ES-I3 (cell line): ENCODE results near the gene MED9.

ENCODE experiments used
- H3K36me3 ChIP-seq: 2 replicates; pipeline ENCODE4 v1.6.1; 2013; ENCODE audit warnings: mild to moderate bottlenecking, low read length, control low read depth, moderate library complexity; ENCODE audit not compliant: insufficient read depth
- H3K4me1 ChIP-seq: 2 replicates; pipeline ENCODE4 v1.6.1; 2013; ENCODE audit warnings: mild to moderate bottlenecking, control low read depth, low read length; ENCODE audit not compliant: insufficient read depth
- H3K9ac ChIP-seq: 2 replicates; pipeline ENCODE4 v1.6.1; 2013; ENCODE audit warnings: low read depth, mild to moderate bottlenecking, low read length, moderate library complexity
- H3K9me3 ChIP-seq: 2 replicates; pipeline ENCODE4 v1.6.1; 2013; ENCODE audit warnings: mild to moderate bottlenecking, low read length, moderate library complexity; ENCODE audit not compliant: control insufficient read depth, insufficient read depth

The MED9 gene

GRCh38 chr17:17531156-17531555 lies 54.4 kb downstream of the MED9 start:
- Histone ChIP-seq H3K4me1 (no peaks in the 10 kb centered on the region), H3K9me3 (no peaks in the 10 kb centered on the region), H3K9ac (no peak overlapping the region), H3K36me3 (no peaks in the 10 kb centered on the region)

DNA sequence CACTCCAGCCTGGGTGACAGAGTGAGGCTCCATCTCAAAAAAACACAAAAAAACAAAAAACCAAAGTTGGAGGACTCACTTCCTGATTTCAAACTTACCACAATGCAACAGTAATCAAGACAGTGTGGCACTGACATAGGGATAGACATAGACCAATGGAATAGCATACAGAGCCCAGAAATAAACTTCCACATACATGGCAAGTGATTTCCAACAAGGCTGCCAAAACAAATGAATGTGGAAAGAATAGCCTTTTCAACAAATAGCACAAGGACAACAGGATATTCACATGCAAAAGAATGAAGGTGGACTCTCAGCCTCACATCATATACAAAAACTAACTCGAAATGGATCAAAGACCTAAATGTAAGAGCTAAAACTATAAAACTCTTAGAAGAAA lies 56.2 kb downstream of the MED9 start:
- Histone ChIP-seq H3K36me3 (no peaks in the 10 kb centered on the region), H3K9ac (no peak overlapping the region), H3K4me1 (no peaks in the 10 kb centered on the region), H3K9me3 (no peaks in the 10 kb centered on the region)

GRCh38 chr17:17533901-17534441 lies 57.2 kb downstream of the MED9 start:
- H3K36me3 ChIP-seq = no peaks in the 10 kb centered on the region
- no peak overlapping the region for H3K9ac ChIP-seq
- no peaks in the 10 kb centered on the region for H3K4me1 ChIP-seq

DNA sequence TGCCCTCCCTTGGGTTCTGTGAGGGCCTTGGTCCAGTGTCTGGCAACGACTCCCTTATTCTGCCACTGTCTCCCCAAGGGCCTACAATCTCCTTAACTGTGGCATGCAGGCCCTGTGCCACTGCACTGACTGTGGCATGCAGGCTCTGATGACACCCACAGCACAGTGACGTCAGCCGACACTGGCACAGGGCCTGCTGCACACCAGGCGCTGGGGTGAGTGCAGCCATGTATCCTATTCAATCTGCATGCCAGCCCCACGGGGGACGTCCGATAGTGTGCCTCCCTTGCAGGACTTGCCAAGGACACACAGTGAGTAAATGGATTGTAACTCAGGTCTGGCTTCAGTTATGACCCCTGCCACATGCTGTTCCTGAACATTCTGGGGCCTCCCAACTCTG lies 59.2 kb downstream of the MED9 start:
- H3K9me3 ChIP-seq = no peaks in the 10 kb centered on the region
- no peak overlapping the region for H3K9ac ChIP-seq
- no peaks in the 10 kb centered on the region for H3K4me1 ChIP-seq
- H3K36me3 ChIP-seq = no peaks in the 10 kb centered on the region

More at GRCh38 chr17:17533901-17534441, 57.2 kb downstream of the MED9 start:
- no peaks in the 10 kb centered on the region for H3K9me3 ChIP-seq

- Histone ChIP-seq H3K36me3 (no peaks in the 10 kb centered on the region), H3K4me1 (no peaks in the 10 kb centered on the region), H3K9ac (no peak overlapping the region), H3K9me3 (no peaks in the 10 kb centered on the region)
Observed at GRCh38 chr17:17536702-17537101, 59.9 kb downstream of the MED9 start.

- H3K4me1 ChIP-seq = no peaks in the 10 kb centered on the region
- no peak overlapping the region for H3K9ac ChIP-seq
- H3K9me3 ChIP-seq = no peaks in the 10 kb centered on the region
- no peaks in the 10 kb centered on the region for H3K36me3 ChIP-seq
Observed at GRCh38 chr17:17537311-17538099, 60.7 kb downstream of the MED9 start.

- no peak overlapping the region for H3K9ac ChIP-seq
- no peaks in the 10 kb centered on the region for H3K4me1 ChIP-seq
- H3K36me3 ChIP-seq = no peaks in the 10 kb centered on the region
- H3K9me3 ChIP-seq = no peaks in the 10 kb centered on the region
Observed at GRCh38 chr17:17538417-17539391, 61.9 kb downstream of the MED9 start.

- Histone ChIP-seq H3K9me3 (no peaks in the 10 kb centered on the region), H3K4me1 (no peaks in the 10 kb centered on the region), H3K36me3 (no peaks in the 10 kb centered on the region), H3K9ac (no peak overlapping the region)
Observed at GRCh38 chr17:17539591-17539990, 62.8 kb downstream of the MED9 start.

- H3K36me3 ChIP-seq = no peaks in the 10 kb centered on the region
- H3K9me3 ChIP-seq = no peaks in the 10 kb centered on the region
- no peaks in the 10 kb centered on the region for H3K4me1 ChIP-seq
- H3K9ac ChIP-seq = no peak overlapping the region
Observed at GRCh38 chr17:17540278-17540906, 63.6 kb downstream of the MED9 start.

DNA sequence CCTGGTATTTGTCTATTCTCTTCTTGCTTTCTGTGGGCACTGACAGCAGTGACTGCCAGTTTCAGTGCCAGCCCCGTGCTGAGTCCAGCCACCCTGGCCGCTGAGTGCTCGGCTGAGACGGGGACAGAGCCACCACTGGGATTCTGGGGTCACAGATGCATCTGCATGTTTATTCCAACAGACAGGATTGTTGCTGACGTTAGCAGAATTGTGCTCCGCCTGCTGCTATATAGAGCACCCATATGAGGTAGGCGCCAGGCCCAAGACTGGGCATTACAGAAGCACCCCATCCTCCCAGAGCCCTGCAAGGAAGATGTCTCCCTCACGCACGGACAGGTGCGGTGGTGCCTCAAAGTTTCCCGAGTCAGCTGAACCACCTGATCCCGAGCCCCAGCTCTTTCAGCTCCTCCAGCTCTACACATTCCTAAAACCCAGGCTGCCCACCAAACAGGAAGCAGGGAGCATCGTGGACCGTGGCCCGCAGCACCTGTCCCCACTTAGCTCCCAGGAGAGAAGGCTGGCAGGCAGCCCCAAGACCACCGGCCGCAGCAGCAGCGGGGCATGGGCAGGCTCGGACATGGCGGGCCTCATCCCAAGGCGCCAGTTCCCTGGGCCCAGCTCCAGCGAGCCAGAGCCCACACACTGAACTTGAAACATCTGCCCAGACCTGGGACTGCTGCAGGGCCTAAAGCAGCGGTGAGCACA lies 64.3 kb downstream of the MED9 start:
- H3K9ac ChIP-seq = no peak overlapping the region
- no peaks in the 10 kb centered on the region for H3K4me1 ChIP-seq
- no peaks in the 10 kb centered on the region for H3K36me3 ChIP-seq
- no peaks in the 10 kb centered on the region for H3K9me3 ChIP-seq

DNA sequence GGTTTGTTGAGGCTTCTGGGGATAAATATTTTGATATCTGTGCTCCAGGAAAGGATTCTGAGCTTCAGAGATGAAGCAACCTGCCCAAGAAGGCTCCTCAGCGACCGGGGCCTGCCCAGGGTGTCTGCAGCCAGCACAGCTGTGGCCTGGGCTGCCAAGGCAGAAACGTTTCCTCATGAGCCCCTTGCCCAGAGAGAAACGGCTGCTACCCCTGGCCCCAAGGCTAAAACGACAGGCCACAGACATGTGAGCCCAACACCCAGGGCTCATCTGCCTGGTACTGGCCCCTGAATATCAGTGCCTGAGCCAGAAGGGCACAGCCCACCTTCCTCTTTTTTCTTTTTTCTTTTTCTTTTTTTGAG lies 64.8 kb downstream of the MED9 start:
- H3K9ac ChIP-seq = no peak overlapping the region
- no peaks in the 10 kb centered on the region for H3K4me1 ChIP-seq
- no peaks in the 10 kb centered on the region for H3K36me3 ChIP-seq
- H3K9me3 ChIP-seq = no peaks in the 10 kb centered on the region
